Fibroblast of the aortic adventitia (primary cell): ENCODE data around the gene TMEM30A. TPM values are rescaled to one million over a fixed set of nuclear protein-coding genes. Genes with fewer than 3 reads are reported as not detected.

Experiments
- DNase-seq: peaks from one replicate; pipeline ENCODE4 v3.0.0-alpha.2; 2010; ENCODE audit warnings: low read depth
- H3K4me3 ChIP-seq: 2 replicates; pipeline ENCODE4 v1.5.1; 2011; ENCODE audit warnings: low read depth, mild to moderate bottlenecking, control low read depth, low read length, moderate library complexity
- CTCF ChIP-seq: IDR thresholded peaks from 2 replicates; pipeline ENCODE4 v1.5.1; 2011; ENCODE audit warnings: mild to moderate bottlenecking, low read length, control low read depth, inconsistent platforms; ENCODE audit not compliant: insufficient read depth
- total RNA-seq: library from RNA; depleted of rRNA; stranded (reverse); fragments of >200 nt; gene quantifications from 2 replicates; pipeline ENCODE4 v1.2.3, GENCODE V29; 2012; ENCODE audit warnings: low replicate concordance

The TMEM30A gene
- total RNA-seq, 1 donor = 136 TPM

DNA sequence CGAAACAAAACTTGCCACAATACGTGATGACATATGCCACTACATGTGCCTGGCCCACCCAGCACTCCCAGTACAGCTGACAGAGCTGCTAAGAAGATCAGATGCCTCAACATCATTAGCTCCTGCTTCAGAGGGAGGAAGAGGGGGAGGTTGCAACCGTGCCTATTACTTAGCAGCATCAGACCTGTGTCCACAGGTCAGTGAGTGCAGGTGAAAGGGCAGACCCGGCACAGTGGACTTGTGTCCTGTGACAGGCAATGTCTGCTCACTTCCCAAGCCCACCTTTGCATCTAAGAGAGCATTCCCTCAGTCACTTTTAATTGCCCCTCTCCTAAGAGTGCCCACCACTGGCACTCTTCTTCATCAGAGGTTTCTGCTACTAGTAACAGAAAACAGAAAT is 69.3 kb downstream of the TMEM30A start:
- no peak for TF ChIP-seq CTCF
- DNase-seq = no peak

GRCh38 chr6:75213732-75214131 is 70.9 kb downstream of the TMEM30A start:
- peak; percentile 1 for TF ChIP-seq CTCF
- DNase-seq = no peak
- H3K4me3 ChIP-seq = no peak overlapping the region

More for the DNA sequence above, 69.3 kb downstream of the TMEM30A start:
- no peak overlapping the region for H3K4me3 ChIP-seq

DNA sequence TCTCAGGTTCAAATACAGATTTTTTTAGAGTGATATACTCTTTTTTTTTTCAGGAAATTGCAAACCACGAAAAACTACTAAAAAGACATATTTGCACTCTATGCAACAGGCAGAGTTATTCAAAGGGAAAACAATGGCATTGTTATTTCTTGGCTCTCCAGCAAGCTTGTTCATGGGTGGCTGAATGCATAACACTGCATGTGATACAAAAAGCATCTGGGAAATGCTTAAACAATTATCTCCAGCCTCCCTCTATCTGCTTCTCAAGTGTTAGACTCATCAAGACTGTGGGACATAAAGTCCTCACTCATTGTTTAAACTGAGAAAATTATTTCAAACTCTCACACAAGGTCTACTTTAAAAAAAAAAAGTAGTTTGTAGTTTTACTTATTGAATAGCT is 71.5 kb downstream of the TMEM30A start:
- peak; percentile 65 for DNase-seq
- H3K4me3 ChIP-seq = no peak overlapping the region

DNA sequence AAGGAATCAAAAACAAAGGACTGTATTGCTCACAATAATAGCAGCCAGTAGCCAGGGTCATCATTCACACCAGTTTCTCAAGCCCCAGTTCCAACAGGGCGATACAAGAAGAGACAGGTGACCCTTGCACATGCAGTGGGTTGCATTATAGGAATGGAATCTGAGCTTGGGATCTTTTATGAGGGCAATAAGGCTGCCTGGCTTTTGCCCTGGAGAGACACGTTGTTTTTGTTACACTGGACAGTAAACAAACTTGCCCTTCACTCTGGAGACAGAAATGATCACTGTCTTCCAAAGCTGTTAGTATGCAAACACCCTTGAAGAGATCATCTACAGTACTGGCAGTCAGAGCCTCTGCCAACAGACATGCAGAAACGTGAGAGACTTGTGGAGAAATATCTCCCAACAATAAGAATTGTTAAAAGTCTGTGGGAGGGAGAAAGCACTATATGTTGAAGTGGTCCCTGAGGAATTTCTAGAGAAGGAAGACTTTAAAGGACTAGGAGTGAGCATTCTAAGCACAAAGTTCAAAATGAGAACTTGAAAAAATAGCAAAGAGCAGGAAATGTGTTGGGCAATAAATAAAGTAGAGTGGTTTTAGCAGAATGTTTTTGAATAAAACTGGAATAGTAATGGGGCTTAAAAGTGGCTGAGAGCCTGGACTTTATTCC is 72.5 kb downstream of the TMEM30A start:
- TF ChIP-seq CTCF = no peak
- H3K4me3 ChIP-seq = no peak overlapping the region
- no peak for DNase-seq

More for the DNA sequence above, 71.5 kb downstream of the TMEM30A start:
- TF ChIP-seq CTCF = no peak

DNA sequence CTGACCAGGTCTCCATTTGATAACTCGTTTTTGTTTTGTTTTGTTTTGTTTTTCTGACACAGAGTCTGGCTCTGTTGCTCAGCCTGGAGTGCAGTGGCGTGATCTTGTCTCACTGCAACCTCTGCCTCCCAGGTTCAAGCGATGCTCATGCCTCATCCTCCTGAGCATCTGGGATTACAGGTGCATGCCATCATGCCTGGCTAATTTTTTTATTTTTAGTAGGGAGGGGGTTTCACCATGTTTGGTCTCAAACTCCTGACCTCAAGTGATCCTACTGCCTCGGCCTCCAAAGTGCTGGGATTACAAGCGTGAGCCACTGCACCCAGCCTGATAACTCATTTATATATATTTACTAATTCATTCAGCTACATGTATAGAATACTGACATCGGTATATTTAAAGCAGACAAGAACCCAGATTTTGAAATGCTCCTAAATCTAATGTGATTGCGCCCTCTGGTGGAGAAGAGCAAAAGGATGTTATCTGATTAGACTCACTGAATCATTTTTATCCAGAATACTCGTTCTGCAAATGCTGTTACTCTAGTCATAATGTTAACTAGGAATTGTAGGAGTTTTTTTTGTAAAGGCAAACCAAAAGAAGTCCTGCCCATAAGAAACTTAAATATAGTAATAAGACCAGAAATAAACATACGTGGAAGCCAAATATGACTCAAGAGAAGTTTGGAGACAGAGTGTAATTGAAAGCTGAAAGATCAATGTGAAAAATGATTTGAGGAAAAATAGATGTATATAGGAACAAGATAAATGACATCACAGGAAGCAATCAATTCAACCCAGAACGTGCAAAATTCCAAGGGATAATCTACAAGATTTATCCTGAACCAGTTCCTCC is 73.5 kb downstream of the TMEM30A start:
- peak; percentile 87 for DNase-seq
- TF ChIP-seq CTCF = peak; percentile 69
- no peak overlapping the region for H3K4me3 ChIP-seq

DNA sequence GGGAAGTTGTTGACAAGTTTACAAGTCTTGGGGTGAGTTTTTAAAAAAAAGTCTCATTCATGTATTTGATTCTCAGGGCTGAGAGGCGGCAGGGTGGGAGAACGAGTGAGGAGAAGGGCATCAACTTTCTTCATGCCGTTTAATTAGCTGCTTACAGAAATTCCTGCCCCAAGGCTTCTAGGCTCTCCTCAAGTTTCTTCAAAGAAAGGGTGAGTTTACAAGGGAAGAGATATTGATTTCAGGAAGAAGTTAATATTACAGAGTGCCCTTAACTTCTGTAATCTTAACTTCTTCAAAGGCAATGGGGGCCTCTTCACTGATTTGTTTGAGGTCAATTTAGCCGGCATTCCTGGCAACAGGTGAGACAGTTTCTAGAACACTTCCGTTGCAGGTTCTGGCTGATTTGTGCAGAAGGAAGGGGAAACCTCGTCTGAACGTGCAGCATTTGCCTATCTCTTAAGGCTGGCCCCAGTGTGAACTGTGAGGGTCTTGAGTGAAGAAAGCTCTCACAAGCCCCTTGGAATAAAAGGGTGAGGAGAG is 75.3 kb downstream of the TMEM30A start:
- no peak for TF ChIP-seq CTCF
- DNase-seq = no peak
- H3K4me3 ChIP-seq = no peak overlapping the region
